Omental fat pad (tissue), 4 donors: ENCODE data around the gene SHQ1. TPM values are rescaled to one million over a fixed set of nuclear protein-coding genes. Genes with fewer than 3 reads are reported as not detected.

Experiments
- ATAC-seq: fragments of 150-250 bp; one replicate; pipeline ENCODE4 v1.9.1; 2016; ENCODE audit warnings: mild to moderate bottlenecking, moderate library complexity; ENCODE audit not compliant: low FRiP score
- DNase-seq: peaks from one replicate; pipeline ENCODE4 v3.0.0-alpha.2; 2019; ENCODE audit warnings: low spot score
- CTCF ChIP-seq, 3 donors: fragments of 450-650 bp; IDR thresholded peaks; one replicate each; pipeline ENCODE4 v1.5.1; 2016 to 2017; ENCODE audit warnings: antibody characterized with exemption in 3 of 3, mild to moderate bottlenecking in 3 of 3, moderate library complexity in 2 of 3
- total RNA-seq, 4 donors: library from RNA; depleted of rRNA; stranded (reverse); fragments of >200 nt; gene quantifications; one replicate each; pipeline ENCODE4 v1.1.0, GENCODE V29; 2016

Gene SHQ1
- total RNA-seq, 4 donors from 2014 or later = 11.0 to 22.9 (median 16.7) TPM

GRCh38 chr3:72766866-72767265 is 81.4 kb downstream of the SHQ1 start:
- DNase-seq (no peak), ATAC-seq (no peak)
- no peak for TF ChIP-seq CTCF (IDR thresholded peaks at IDR 0.05)

- DNase-seq (no peak), ATAC-seq (no peak)
- TF ChIP-seq CTCF (IDR thresholded peaks at IDR 0.05) = no peak
Measured at GRCh38 chr3:72763751-72764440, 84.3 kb downstream of the SHQ1 start.

- DNase-seq (no peak), ATAC-seq (no peak)
- no peak for TF ChIP-seq CTCF (IDR thresholded peaks at IDR 0.05)
Measured at GRCh38 chr3:72761410-72761809, 86.8 kb downstream of the SHQ1 start.

GRCh38 chr3:72760225-72760624 is 88.0 kb downstream of the SHQ1 start:
- no peak for TF ChIP-seq CTCF (IDR thresholded peaks at IDR 0.05)
- ATAC-seq (no peak), DNase-seq (no peak)

- DNase-seq (no peak), ATAC-seq (no peak)
- no peak for TF ChIP-seq CTCF (IDR thresholded peaks at IDR 0.05)
Measured at GRCh38 chr3:72756900-72757299, 91.3 kb downstream of the SHQ1 start.

- no peak for TF ChIP-seq CTCF (IDR thresholded peaks at IDR 0.05)
- DNase-seq = no peak
- no peak for ATAC-seq
Measured at GRCh38 chr3:72754582-72754981, 93.7 kb downstream of the SHQ1 start.

GRCh38 chr3:72753495-72753894 is 94.8 kb downstream of the SHQ1 start:
- ATAC-seq (no peak), DNase-seq (no peak)
- TF ChIP-seq CTCF (IDR thresholded peaks at IDR 0.05) = no peak
